Motor neuron (in vitro differentiated cells): ENCODE measurements around the gene PIK3R6. TPM values are rescaled to one million over a fixed set of nuclear protein-coding genes. Genes with fewer than 3 reads are reported as not detected.

ENCODE experiments used
- ATAC-seq, 8 experiments: fragments of 200-7000 bp; cut with Tn5 transposase; replicated peaks in 6 of 8; 2 replicates each; pipeline ENCODE4 v1.8.0; 2021; ENCODE audit warnings: mild to moderate bottlenecking in 8 of 8, moderate library complexity in 8 of 8
- H3K27ac ChIP-seq, 2 donors: fragments of 250-450 bp; sonication (Bioruptor Pico); 2 replicates each; pipeline ENCODE4 v1.9.0; 2021; ENCODE audit warnings: antibody characterized with exemption in 2 of 2, mild to moderate bottlenecking in 2 of 2, moderate library complexity in 1 of 2
- H3K4me1 ChIP-seq, 2 donors: fragments of 250-450 bp; sonication (Bioruptor Pico); replicated peaks in 1 of 2; 2 replicates each; pipeline ENCODE4 v1.6.1; 2021; ENCODE audit warnings: antibody characterized with exemption in 2 of 2, mild to moderate bottlenecking in 2 of 2, moderate library complexity in 1 of 2
- H3K4me3 ChIP-seq, 5 donors: fragments of 250-450 bp; sonication (Bioruptor Pico); 2 replicates each; pipeline ENCODE4 v1.9.0; 2021; ENCODE audit warnings: antibody characterized with exemption in 5 of 5, mild to moderate bottlenecking in 5 of 5, moderate library complexity in 4 of 5
- WGBS, 10 experiments: fragments of 450-650 bp; shearing (Covaris generic); methylation state at CpG; one replicate each; pipeline ENCODE4 v1.0.0; 2022; 5-methylcytosine and 5-hydroxymethylcytosine counted together
- in situ Hi-C, 9 experiments: fragments of 400-800 bp; cut with MboI; loops; one replicate each; pipeline ENCODE4 v1.15.0; 2021; ENCODE audit warnings: low sequenced_read_pairs in 9 of 9, low pct_unique_long_range_greater_than_20kb in 2 of 9; ENCODE audit not compliant: unreplicated experiment in 9 of 9
- total RNA-seq, 8 experiments: library from RNA; unstranded; fragments of 300-600 nt; gene quantifications; 2 replicates each; pipeline versions ENCODE4 v1.2.3 to v1.2.4, GENCODE V29; 2022

Gene PIK3R6
- total RNA-seq, 8 experiments from 2014 or later, result 0.04 to 0.19 (median 0.14) TPM; not detected in 5

- in situ Hi-C loops, result loop anchor here in 1 of 9 experiments (25.0 kb wide), 1 partner anchor 93 kb away; the partner anchor contains the start of gene MFSD6L
- WGBS, 10 experiments, result 40 to 83% methylated on average over 1 of the region's 7 CpGs; no CpG with 5 or more reads in 8 of the 10 experiments
- no peak overlapping the region for H3K4me3 ChIP-seq
- no peaks in the 10 kb centered on the region for H3K4me1 ChIP-seq
- no peak overlapping the region for H3K27ac ChIP-seq
- ATAC-seq, result no peak
Measured at GRCh38 chr17:8880466-8880865, 13.0 kb upstream of the PIK3R6 start.

GRCh38 chr17:8879410-8879809 lies 11.9 kb upstream of the PIK3R6 start:
- Histone ChIP-seq H3K4me3 (no peak overlapping the region), H3K27ac (no peak overlapping the region), H3K4me1 (no peaks in the 10 kb centered on the region)
- 0 to 95% (median 63%) methylated on average over 1 to 6 of the region's 7 CpGs; no CpG with 5 or more reads in 2 of the 10 experiments for WGBS, 10 experiments
- in situ Hi-C loops, result loop anchor here in 1 of 9 experiments (25.0 kb wide), 1 partner anchor 92 kb away; the partner anchor contains the start of gene MFSD6L
- ATAC-seq, result no peak

DNA sequence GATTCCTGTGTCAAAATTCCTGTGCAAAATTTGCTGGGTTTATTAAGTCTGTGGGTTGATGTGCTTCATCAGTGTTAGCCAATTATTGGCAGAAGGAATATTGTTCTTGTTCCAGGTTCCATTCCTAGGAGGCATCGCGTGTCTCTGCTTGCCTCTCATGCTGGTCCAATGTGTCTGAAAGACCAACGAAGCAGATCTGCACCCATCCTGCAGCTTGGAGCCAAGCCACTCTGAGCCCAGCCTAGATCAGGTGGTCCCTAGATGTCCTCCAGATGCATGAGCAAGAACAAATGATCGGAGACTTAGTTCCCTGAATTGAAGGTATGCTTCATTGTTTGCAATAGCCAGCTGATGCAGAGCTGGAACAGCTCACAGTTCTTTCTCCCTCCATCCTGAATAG lies 10.5 kb upstream of the PIK3R6 start:
- H3K4me3 ChIP-seq, result no peak overlapping the region
- WGBS, 10 experiments, result 8 to 100% (median 79%) methylated on average over 1 to 4 of the region's 4 CpGs; no CpG with 5 or more reads in 1 of the 10 experiments
- no peak for ATAC-seq
- no peaks in the 10 kb centered on the region for H3K4me1 ChIP-seq
- in situ Hi-C loops, result loop anchor here in 1 of 9 experiments (25.0 kb wide), 1 partner anchor 91 kb away; the partner anchor contains the start of gene MFSD6L
- H3K27ac ChIP-seq, result no peak overlapping the region

GRCh38 chr17:8875957-8876356 lies 8.5 kb upstream of the PIK3R6 start:
- Histone ChIP-seq H3K4me3 (no peak overlapping the region), H3K4me1 (no peaks in the 10 kb centered on the region), H3K27ac (no peak overlapping the region)
- 67 to 100% (median 84%) methylated on average over 1 to 4 of the region's 5 CpGs; no CpG with 5 or more reads in 4 of the 10 experiments for WGBS, 10 experiments
- in situ Hi-C loops, result loop anchor here in 1 of 9 experiments (25.0 kb wide), 1 partner anchor 89 kb away; the partner anchor contains the start of gene MFSD6L
- peak in 1 of 8 experiments; percentile 25 for ATAC-seq

- WGBS, 10 experiments, result 4 to 95% (median 68%) methylated on average over 1 to 8 of the region's 12 CpGs; no CpG with 5 or more reads in 2 of the 10 experiments
- Histone ChIP-seq H3K27ac (no peak overlapping the region), H3K4me1 (no peaks in the 10 kb centered on the region), H3K4me3 (no peak overlapping the region)
- ATAC-seq, result no peak
- in situ Hi-C loops, result loop anchor here in 1 of 9 experiments (25.0 kb wide), 1 partner anchor 88 kb away; the partner anchor contains the start of gene MFSD6L
Measured at GRCh38 chr17:8875436-8875835, 8.0 kb upstream of the PIK3R6 start.

DNA sequence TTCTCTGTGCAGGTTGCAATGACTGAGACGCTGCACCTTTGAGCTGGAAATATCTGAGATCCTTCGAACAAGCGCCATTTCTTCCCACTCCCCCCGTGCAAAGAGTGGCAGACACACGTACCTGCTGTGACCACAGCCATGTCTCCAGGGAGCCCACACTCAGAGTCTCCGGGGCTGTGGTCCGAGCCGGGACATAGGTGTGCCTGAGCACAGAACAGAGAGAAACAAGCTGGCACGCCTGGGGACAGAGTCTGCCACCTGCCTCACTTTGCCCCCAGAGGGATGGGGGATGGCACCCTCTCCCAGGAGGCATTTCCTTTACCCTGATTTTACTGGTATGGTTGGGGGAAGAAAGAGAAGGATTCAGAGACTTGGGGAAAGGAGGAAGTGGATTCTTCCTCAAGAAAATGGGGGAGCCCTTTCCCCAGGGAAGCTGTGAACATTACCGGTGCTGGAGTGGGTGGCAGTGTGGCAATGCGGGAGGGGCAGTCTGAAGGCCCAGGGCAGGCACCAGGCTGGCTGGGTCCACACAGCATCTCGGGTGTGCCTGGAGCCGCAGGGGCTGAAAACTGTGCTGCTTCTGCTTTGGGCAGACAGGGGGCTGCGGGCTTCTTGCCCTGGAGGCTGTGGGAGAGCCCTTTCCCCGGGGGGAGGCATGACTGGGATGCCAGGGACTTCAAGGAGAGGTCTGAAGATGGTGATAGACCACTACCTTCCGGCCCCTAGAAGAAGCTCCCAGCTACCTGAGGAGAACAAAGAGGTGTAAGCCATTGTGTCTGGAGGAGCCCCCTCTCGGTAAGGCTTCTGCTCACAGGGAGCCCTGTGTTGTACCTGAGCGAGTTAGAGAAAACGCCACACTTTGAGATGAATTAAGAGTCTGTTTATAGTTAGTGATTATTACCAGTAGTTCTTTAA lies 6.6 kb upstream of the PIK3R6 start:
- in situ Hi-C loops, result no loop called here

DNA sequence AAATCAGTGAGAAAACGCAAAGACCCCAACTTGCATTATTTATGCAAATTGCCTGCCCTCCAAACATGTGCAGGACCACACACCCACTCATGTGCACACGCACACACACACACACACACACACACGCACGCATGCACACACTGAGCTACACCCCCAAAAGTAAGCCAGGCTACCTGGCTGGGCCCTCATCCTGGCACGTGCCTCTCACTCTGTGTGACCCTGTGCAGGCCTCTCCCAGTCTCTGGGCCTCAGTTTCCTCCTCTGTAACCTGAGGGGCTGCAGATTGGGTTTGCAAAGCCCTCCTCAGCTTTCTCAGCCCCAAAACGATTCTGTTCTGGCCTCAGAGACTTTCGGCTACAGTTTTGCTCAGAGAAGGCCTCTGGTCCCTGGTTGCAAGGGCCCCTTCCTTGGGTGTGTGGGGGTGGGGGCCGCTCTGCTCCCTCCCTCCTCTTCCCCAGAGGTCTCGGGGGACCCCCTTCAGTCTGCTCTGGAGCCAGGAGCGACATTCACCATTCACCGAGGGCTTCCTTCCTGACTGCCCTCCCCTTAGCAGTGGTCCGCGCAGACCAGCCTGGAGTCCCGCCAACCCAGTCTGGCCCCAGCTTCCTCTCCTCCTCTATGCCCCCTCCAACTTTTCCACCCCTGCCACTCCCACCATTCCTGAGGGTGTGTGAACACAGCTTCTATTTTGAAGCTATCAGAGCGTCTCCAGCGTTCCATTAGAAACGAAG lies 5.4 kb upstream of the PIK3R6 start:
- no peak overlapping the region for H3K4me3 ChIP-seq
- no peak for ATAC-seq
- H3K27ac ChIP-seq, result no peak overlapping the region
- in situ Hi-C loops, result no loop called here
- H3K4me1 ChIP-seq, result no peaks in the 10 kb centered on the region
- WGBS, 10 experiments, result 0 to 100% (median 67%) methylated on average over 1 to 11 of the region's 17 CpGs; no CpG with 5 or more reads in 2 of the 10 experiments

More for the DNA sequence above, 6.6 kb upstream of the PIK3R6 start:
- Histone ChIP-seq H3K4me3 (no peak overlapping the region), H3K27ac (no peak overlapping the region), H3K4me1 (no peaks in the 10 kb centered on the region)
- WGBS, 10 experiments, result 32 to 83% (median 67%) methylated on average over 2 to 12 of the region's 19 CpGs; no CpG with 5 or more reads in 1 of the 10 experiments
- no peak for ATAC-seq

DNA sequence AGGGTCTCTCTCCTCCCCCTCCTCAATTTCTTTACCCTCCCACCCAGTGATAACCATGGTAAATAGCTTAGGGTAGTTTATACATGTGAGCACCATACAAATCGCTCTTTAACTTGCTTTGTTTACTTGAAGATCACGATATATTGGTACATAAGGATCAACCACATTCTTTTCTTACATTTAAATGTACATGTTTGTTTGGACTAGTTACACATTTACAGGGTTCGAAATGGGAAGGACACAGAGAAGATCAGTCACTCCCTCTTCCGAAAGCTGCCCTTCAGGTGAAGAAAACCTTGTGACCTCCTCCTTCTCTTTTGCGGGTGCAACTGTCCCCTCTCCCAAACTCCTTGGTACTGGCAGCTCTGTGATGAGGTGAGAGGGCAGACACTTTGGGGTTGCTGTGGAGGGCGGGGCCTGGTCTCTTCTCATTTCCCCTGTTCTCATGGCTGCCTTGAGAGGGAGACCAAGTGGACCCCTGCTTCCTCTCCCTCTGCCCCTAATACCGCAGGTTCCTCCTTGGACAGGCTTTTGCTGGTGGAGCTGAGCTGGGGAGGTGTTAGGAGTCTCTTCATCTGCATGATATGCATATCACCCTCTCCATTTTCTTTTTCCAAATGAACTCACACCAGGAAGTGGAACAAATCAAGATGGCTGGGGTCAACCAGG lies 4.7 kb upstream of the PIK3R6 start:
- Histone ChIP-seq H3K4me1 (no peaks in the 10 kb centered on the region), H3K27ac (no peak overlapping the region), H3K4me3 (no peak overlapping the region)
- in situ Hi-C loops, result no loop called here
- WGBS, 10 experiments, result 0 to 94% (median 77%) methylated on average over 1 to 4 of the region's 7 CpGs; no CpG with 5 or more reads in 1 of the 10 experiments
- no peak for ATAC-seq

DNA sequence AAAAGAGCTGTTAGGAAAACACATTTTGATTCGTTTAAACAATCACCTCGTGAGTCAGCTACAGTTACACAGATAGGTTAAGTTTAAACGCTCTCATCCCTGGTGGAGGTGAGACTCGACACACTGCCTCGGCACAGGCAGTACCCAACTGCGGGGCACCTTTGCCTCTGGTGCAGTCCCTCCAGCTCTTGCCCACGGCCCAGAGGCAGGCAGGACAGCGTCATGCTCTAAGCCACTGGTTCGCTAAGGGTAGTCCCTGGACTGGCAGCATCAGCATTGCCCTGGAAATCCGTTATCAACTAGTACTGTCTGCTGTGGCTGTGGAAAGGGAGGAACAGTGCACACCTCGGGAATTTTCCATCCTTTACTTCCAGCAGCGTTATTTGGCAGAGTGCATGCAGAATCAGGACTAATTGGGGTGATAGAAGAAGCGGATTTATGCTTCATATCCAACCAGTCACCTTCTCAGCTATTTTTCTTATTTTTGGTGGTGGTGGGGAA lies 3.7 kb upstream of the PIK3R6 start:
- no peak for ATAC-seq
- 20 to 100% (median 85%) methylated on average over 1 to 13 of the region's 13 CpGs; no CpG with 5 or more reads in 1 of the 10 experiments for WGBS, 10 experiments
- no peak overlapping the region for H3K27ac ChIP-seq
- no peak overlapping the region for H3K4me3 ChIP-seq
- in situ Hi-C loops, result no loop called here
- H3K4me1 ChIP-seq, result no peaks in the 10 kb centered on the region

- ATAC-seq, result no peak
- whole genome bisulfite sequencing, 10 experiments, result 54 to 100% (median 91%) methylated on average over 1 to 9 of the region's 13 CpGs; no CpG with 5 or more reads in 1 of the 10 experiments
- Histone ChIP-seq H3K4me3 (no peak overlapping the region), H3K4me1 (no peaks in the 10 kb centered on the region), H3K27ac (no peak overlapping the region)
- in situ Hi-C loops, result no loop called here
Measured at GRCh38 chr17:8870406-8871040, 3.0 kb upstream of the PIK3R6 start.

GRCh38 chr17:8869114-8869815 lies 1.8 kb upstream of the PIK3R6 start:
- peak in 3 of 8 experiments; percentile 40 to 59 (median 53) for ATAC-seq
- Histone ChIP-seq H3K27ac (no peak overlapping the region), H3K4me1 (no peaks in the 10 kb centered on the region), H3K4me3 (no peak overlapping the region)
- in situ Hi-C loops, result no loop called here
- 17 to 100% (median 71%) methylated on average over 1 to 9 of the region's 11 CpGs for WGBS, 10 experiments
